GM18517 (cell line): Measurements from ENCODE around the gene RGS6.

Source experiments
- ATAC-seq: cut with Tn5 transposase; IDR thresholded peaks from one replicate; pipeline ENCODE4 v1.9.1; 2021; ENCODE audit warnings: mild to moderate bottlenecking, moderate library complexity; ENCODE audit not compliant: unreplicated experiment

Gene RGS6

DNA sequence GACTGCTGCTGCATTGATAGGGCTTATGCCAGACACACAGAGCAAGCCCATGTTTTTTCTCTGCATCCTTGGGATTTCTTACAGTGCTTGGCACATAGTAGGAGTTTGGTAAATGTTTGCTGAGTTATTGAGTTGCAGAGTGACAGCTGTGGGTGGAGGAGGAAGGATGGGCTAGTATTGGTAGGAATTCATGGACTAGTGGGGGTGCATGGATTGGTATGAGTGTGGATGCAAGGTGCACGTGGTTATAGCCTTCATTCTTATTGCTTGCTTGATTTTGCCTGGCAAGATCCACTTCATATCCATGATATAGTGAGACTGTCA, 11.4 kb downstream of the RGS6 start:
- ATAC-seq, result no peak

DNA sequence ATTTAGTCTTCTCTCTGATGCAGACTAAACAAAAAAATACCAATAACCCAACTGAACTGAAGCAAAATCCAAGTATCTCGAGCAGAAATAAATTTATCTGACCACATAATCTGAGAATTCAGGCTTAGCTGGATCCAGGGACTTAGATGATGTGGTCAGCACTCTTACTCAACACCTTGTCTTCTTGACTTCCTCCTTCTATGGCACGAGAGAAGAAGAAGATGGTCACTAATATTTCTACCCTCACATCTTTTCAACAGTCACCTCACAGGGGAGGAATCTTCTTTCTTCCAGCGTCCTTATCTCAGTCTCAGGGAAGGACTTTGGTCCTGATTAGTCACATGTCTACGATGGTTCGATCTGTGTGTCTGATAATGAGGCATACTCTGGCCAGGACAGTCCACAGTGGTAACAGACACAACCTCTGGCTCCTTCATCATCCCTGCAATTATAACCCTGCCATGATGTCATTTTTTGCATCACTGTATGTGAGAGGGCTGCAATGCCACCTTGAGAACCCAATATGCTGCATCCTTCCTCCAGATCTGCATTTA, 15.8 kb downstream of the RGS6 start:
- ATAC-seq, result no peak

GRCh38 chr14:71952381-71953363, 20.4 kb downstream of the RGS6 start:
- no peak for ATAC-seq

GRCh38 chr14:71956920-71957563, 24.8 kb downstream of the RGS6 start:
- ATAC-seq, result no peak

GRCh38 chr14:71959055-71959454, 26.8 kb downstream of the RGS6 start:
- no peak for ATAC-seq

GRCh38 chr14:71960494-71961353, 28.5 kb downstream of the RGS6 start:
- ATAC-seq, result no peak

DNA sequence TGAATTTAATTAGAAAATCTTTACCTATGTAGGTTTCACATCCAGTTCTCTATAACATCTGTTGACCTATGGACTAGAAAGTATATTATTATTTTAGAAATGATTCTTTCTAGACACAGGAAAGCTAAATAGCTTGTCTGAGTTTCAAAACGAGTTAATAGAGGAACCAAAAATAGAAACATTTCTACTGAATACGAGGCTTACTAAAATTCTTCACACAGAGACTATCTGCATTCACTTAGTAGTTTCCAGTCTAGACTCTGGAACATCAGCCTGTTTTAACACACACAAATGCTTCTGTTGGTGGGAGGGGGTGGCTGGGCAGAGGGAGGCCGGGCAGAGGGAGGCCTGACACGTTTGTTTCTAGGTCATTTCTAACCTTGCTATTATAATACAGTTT, 29.7 kb downstream of the RGS6 start:
- ATAC-seq, result no peak

DNA sequence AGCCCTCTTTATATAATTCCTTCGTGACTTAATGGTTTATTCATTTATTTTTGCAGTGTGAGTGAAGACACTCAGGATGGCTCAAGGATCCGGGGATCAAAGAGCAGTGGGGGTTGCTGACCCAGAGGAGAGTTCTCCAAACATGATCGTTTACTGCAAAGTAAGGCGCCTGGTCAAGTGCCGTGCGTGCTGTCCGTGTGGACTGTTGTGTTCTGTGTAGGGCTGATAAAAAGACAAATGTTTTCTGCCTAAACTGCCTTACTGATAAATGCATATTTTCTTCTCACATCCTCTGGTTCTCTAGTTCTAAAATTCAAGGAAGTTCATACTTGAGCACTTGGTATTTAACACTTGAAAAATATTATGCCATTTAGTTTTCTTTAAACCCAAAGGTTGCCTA, 32.5 kb downstream of the RGS6 start:
- no peak for ATAC-seq

DNA sequence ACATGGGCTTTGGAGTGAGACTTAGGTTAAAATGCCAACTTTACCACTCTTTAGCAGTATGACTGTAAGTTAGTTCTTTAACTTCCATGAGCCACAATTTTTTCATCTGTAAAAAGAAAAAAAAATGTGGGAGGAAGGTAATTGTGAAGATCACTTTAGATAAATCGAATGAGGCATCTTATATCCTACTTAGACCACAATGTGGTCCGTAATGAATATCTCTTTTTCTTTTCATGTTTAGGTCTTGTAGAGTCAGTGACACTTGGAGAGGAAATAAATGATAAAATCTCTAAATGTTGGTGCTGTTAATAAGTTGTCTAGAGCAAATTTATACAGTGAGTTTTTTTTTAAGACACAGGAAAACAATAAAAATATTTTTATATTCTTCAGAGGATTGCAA, 34.3 kb downstream of the RGS6 start:
- ATAC-seq, result no peak

DNA sequence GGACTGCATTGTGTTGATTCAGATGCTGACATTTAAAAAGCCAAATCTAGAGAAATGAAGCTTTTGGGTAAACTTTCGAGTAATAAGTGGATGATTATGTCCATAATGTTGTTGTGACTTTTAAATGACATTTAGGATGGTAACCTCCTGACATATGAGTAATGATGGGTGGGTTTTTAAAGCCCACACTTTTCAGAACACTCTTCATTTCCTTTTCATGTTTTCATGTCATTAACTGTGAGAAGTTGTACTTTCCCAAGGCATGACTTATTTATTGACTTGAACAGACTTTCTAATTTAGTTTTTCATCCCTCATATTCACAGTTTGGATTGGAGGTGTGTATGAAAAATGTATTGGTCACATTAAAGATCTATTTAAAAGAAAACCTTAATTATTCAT, 35.5 kb downstream of the RGS6 start:
- ATAC-seq, result no peak

GRCh38 chr14:71970272-71970671, 38.0 kb downstream of the RGS6 start:
- ATAC-seq, result no peak

- ATAC-seq, result no peak
Measured at GRCh38 chr14:71985538-71986189, 53.4 kb downstream of the RGS6 start.

- no peak for ATAC-seq
Measured at GRCh38 chr14:71988476-71988875, 56.2 kb downstream of the RGS6 start.

DNA sequence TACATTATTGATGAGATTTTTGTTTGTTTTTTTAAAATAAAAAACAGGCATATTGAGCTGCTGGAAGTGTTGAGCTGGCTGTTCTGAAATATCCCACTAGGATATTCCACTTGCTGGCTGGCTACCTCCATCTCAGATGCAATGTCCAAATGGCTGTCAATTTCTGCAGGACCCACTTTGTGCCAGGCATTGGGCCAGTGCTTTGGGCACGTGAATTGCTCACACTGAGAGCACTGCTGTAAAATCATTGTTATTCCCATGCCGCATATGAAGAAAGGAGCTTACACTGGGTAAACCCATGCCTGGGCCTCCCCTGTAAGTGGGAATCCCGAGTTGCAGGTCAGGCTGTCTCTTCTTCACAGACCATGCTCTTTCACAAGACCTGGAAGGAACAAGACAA, 56.7 kb downstream of the RGS6 start:
- no peak for ATAC-seq

DNA sequence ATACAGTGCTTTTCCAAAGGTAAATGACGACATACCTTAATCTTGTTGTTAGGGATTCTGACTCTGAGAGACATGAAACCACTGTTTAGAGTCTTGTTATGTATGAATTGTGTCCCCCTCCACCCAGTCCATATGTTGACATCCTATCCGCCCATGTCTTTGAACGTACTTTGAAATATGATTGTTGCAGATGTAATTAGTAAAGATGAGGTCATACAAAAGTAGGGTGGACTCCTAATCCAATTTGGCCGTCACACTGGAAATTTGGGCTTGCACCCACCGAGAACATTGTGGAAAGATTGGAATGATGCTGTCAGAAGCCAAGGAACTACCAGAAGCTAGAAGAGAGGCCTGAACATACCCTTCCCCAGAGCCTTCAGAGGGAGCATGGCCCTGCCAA, 62.2 kb downstream of the RGS6 start:
- no peak for ATAC-seq

DNA sequence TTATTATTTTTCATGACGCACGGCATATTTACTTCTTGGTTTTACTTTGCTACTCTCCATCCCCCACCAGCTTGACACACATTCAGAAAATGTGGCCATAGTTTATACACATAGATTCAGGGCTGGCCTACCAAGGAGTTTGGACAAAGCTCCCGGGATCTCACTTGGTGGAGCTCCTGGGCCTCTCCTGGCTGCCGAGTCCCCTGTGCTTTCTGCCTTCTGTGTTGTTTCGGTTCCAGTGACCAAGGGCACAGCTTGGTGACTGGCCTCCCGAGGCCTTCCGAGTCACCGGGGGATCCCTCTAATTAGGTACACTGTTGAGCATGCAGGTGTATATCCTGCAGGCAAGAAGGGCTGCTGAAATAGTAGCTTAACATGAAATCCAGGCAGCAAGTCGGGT, 63.5 kb downstream of the RGS6 start:
- no peak for ATAC-seq

- ATAC-seq, result no peak
Measured at GRCh38 chr14:71996610-71997009, 64.4 kb downstream of the RGS6 start.

DNA sequence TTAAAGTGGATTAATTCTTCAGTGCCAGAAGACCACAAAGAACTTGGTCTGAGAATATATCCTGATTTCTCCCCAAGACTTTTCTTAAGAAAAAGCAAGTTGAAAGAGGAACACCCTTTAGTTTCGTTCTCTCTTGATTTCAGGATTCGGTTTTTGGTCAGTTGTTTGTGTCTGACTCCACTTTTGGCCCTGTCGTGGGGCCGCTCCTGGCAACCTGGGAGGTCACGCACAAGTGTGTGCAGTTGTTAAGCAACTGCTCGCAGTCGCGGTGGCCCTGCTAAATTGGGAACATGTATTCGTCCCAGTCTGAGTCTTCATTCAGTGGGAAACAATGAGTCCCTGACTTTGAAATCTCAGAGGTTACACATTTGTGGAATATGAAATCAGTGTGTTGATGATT, 68.7 kb downstream of the RGS6 start:
- no peak for ATAC-seq

DNA sequence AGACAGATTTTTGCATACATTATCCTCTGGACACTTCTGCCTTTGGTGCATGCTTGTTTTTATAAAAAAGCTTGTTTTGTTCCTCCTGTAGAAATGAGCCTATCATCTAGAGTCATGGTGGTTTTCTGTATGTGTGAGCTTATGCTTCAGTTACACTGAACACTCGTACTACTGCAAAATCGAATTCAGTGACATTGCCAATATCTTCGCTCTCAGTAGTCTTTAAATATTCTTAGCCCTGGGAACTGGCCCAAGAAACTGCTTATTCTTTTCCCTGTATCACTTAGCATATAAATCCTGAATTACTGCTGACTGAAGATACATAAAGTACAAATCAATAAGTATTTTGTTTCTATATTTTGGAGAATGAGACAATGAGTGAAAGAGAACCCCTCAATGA, 70.5 kb downstream of the RGS6 start:
- ATAC-seq, result no peak

GRCh38 chr14:72008666-72009065, 76.4 kb downstream of the RGS6 start:
- ATAC-seq, result no peak

GRCh38 chr14:72010474-72010873, 78.2 kb downstream of the RGS6 start:
- ATAC-seq, result no peak
